Measurements from ENCODE around the gene RASSF3. TPM values are rescaled to one million over a fixed set of nuclear protein-coding genes. Genes with fewer than 3 reads are reported as not detected.

RASSF3 gene
- total and polyA plus RNA-seq, 10 of the 15 experiments (the other 5 are each of a cell fraction or from before 2014, with no cell fraction given) = 6.9 to 62.4 (median 30.3) TPM

- Histone ChIP-seq H3K36me3 (ENCODE audit: control insufficient read depth in 2 of 2, insufficient read depth in 2 of 2, low read length in 1 of 2) (peaks cover 7 to 9% of the 10 kb centered on the region in 2 experiments; a peak in 3 of 4 replicates), H3K9me3 (replicated peaks; ENCODE audit: control insufficient read depth, insufficient read depth, low read length) (peaks cover 18% of the 10 kb centered on the region; the same call in 2 of the 3 replicates), H3K9ac (ENCODE audit: control insufficient read depth, insufficient read depth, low read length) (no peak overlapping the region), H4K20me1 (ENCODE audit: control insufficient read depth, insufficient read depth) (no peaks in the 10 kb centered on the region), H3K4me1 (ENCODE audit: control insufficient read depth, insufficient read depth, low read length) (peaks cover 6% of the 10 kb centered on the region), H3K27me3 (replicated peaks in 1 of 2; ENCODE audit: control insufficient read depth in 2 of 2, insufficient read depth in 2 of 2, low read length in 1 of 2) (no peaks in the 10 kb centered on the region), H3K4me3 (no peak overlapping the region), H2AFZ (ENCODE audit: control insufficient read depth, low read depth, low read length) (no peak overlapping the region), H3K79me2 (ENCODE audit: control insufficient read depth, insufficient read depth, low read length) (peaks cover 84% of the 10 kb centered on the region), H3K4me2 (ENCODE audit: control insufficient read depth, insufficient read depth) (no peak overlapping the region), H3K27ac (ENCODE audit: control insufficient read depth, insufficient read depth) (no peak overlapping the region)
- ATAC-seq = no peak
- no peak for DNase-seq (ENCODE audit: low read depth, low spot score)
- ChIA-PET SMC1A (ENCODE audit: uncharacterized antibody, unreplicated experiment) (interaction anchor here (0.8 to 2.6 kb wide), 8 partner anchors 8 to 65 kb away, joined by 3 to 14 read pairs (median 6); no protein-coding TSS in a partner anchor), POLR2A (interaction anchor here (0.6 to 2.6 kb wide), 5 partner anchors 7 to 64 kb away, joined by 3 to 14 read pairs (median 5); no protein-coding TSS in a partner anchor), RAD21 (ENCODE audit: unreplicated experiment) (interaction anchor here (0.9 to 2.3 kb wide), 2 partner anchors 24 to 72 kb away, joined by 4 to 5 read pairs; no protein-coding TSS in a partner anchor), CTCF (interaction anchor here (0.5 to 1.3 kb wide), 4 partner anchors 22 to 84 kb away, joined by 3 to 6 read pairs (median 4); no protein-coding TSS in a partner anchor)
- intact Hi-C loops (cut with micrococcal nuclease; ENCODE audit: unreplicated experiment) = loop anchor here (1.0 kb wide), 1 partner anchor 8 kb away; no protein-coding TSS in a partner anchor
- no TSS peak for BruUV-seq (replicated peaks)
- FAIRE-seq = no peak
- 75% methylated on average over 5 of the region's 5 CpGs for WGBS (ENCODE audit: insufficient coverage, insufficient replicate concordance, low lambda C conversion rate, missing lambda C conversion rate)
- in situ Hi-C loops (cut with MboI) = no loop called here
- TF ChIP-seq ZNF217 (IDR thresholded peaks at IDR 0.05) = no peak
- TF ChIP-seq SMAD1 (IDR thresholded peaks at IDR 0.05; ENCODE audit: low read depth, partially characterized antibody) = no peak
- no peak for TF ChIP-seq BCL3 (IDR thresholded peaks at IDR 0.05; ENCODE audit: borderline replicate concordance, insufficient read depth, low read depth, low read length, poor library complexity, severe bottlenecking)
- TF ChIP-seq BHLHE40 (IDR thresholded peaks at IDR 0.05; ENCODE audit: borderline replicate concordance in 1 of 2, low read depth in 2 of 2, low read length in 1 of 2) = no peak
- no peak for TF ChIP-seq PAX5 (IDR thresholded peaks at IDR 0.05; ENCODE audit: borderline replicate concordance, low read depth, low read length)
- TF ChIP-seq EZH2 (IDR thresholded peaks at IDR 0.05; ENCODE audit: borderline replicate concordance, control insufficient read depth, low read depth, low read length) = no peak
- no peak for TF ChIP-seq CEBPB (IDR thresholded peaks at IDR 0.05; ENCODE audit: borderline replicate concordance in 1 of 2, low read depth in 2 of 2, low read length in 2 of 2)
- no peak for TF ChIP-seq SP1 (IDR thresholded peaks at IDR 0.05; ENCODE audit: low read depth, low read length)
- TF ChIP-seq NRF1 (conservative IDR thresholded peaks at IDR 0.05; ENCODE audit: low read depth, low read length) = no peak
- TF ChIP-seq POLR2AphosphoS5 (IDR thresholded peaks at IDR 0.05; ENCODE audit: low read length) = no peak
- no peak for TF ChIP-seq RELB (IDR thresholded peaks at IDR 0.05; ENCODE audit: low read depth)
- TF ChIP-seq POU2F2 (IDR thresholded peaks at IDR 0.05; ENCODE audit: borderline replicate concordance, low read depth, low read length) = no peak
- TF ChIP-seq JUNB (IDR thresholded peaks at IDR 0.05) = no peak
- no peak for TF ChIP-seq ZSCAN29 (IDR thresholded peaks at IDR 0.05)
- TF ChIP-seq SMC3 (IDR thresholded peaks at IDR 0.05; ENCODE audit: borderline replicate concordance, low read length) = no peak
- TF ChIP-seq ATF2 (IDR thresholded peaks at IDR 0.05; ENCODE audit: low read length) = no peak
- TF ChIP-seq IRF3 (IDR thresholded peaks at IDR 0.05) = no peak
Measured at GRCh38 chr12:64633011-64633939, 23.0 kb downstream of the RASSF3 start.
